Fibroblast of lung (primary cell): Measurements from ENCODE around the gene MEGF10. TPM values are rescaled to one million over a fixed set of nuclear protein-coding genes. Genes with fewer than 3 reads are reported as not detected.

Experiments used
- DNase-seq, 2 donors: peaks; one replicate each; pipeline versions ENCODE4 v3.0.0 to v3.0.0-alpha.2; 2010; ENCODE audit warnings: low read depth in 2 of 2
- H2AFZ ChIP-seq: 2 replicates; pipeline ENCODE4 v1.5.1; 2012; ENCODE audit warnings: low read length, control low read depth, inconsistent platforms
- H3K27ac ChIP-seq: 2 replicates; pipeline ENCODE4 v1.5.1; 2011; ENCODE audit warnings: low read length, control low read depth; ENCODE audit not compliant: insufficient read depth
- H3K27me3 ChIP-seq: 2 replicates; pipeline ENCODE4 v1.5.1; 2011; ENCODE audit warnings: mild to moderate bottlenecking, low read length; ENCODE audit not compliant: control insufficient read depth, insufficient read depth
- H3K36me3 ChIP-seq: 2 replicates; pipeline ENCODE4 v1.5.1; 2011; ENCODE audit warnings: low read length; ENCODE audit not compliant: control insufficient read depth, insufficient read depth
- H3K4me1 ChIP-seq: 2 replicates; pipeline ENCODE4 v1.5.1; 2011; ENCODE audit warnings: low read length; ENCODE audit not compliant: control insufficient read depth, insufficient read depth; ENCODE audit errors: extremely low read depth
- H3K4me2 ChIP-seq: 2 replicates; pipeline ENCODE4 v1.5.1; 2011; ENCODE audit warnings: low read length, control low read depth; ENCODE audit not compliant: insufficient read depth; ENCODE audit errors: extremely low read depth
- H3K4me3 ChIP-seq, 4 experiments: fragments of 200-600 bp in 1 of 4; sonication (generic) in 1 of 4; replicated peaks in 1 of 4; 2 replicates each; pipeline ENCODE4 v1.5.1; 2011 to 2016; ENCODE audit warnings: low read length in 4 of 4, low read depth in 3 of 4, mild to moderate bottlenecking in 3 of 4, control low read depth in 2 of 4, inconsistent platforms in 1 of 4, mixed read lengths in 1 of 4; ENCODE audit not compliant: insufficient read depth in 1 of 4; ENCODE audit errors: control extremely low read depth in 1 of 4
- H3K79me2 ChIP-seq: 2 replicates; pipeline ENCODE4 v1.5.1; 2012; ENCODE audit warnings: mild to moderate bottlenecking, low read length, inconsistent platforms; ENCODE audit not compliant: control insufficient read depth, insufficient read depth
- H3K9ac ChIP-seq: 2 replicates; pipeline ENCODE4 v1.5.1; 2011; ENCODE audit warnings: mild to moderate bottlenecking, low read length, control low read depth; ENCODE audit not compliant: insufficient read depth
- H3K9me3 ChIP-seq: 2 replicates; pipeline ENCODE4 v1.5.1; 2012; ENCODE audit warnings: low read depth, low read length; ENCODE audit not compliant: control insufficient read depth, insufficient read depth
- H4K20me1 ChIP-seq: 2 replicates; pipeline ENCODE4 v1.5.1; 2011; ENCODE audit warnings: low read length; ENCODE audit not compliant: control insufficient read depth, insufficient read depth; ENCODE audit errors: extremely low read depth
- EZH2 ChIP-seq: IDR thresholded peaks from 2 replicates; pipeline ENCODE4 v1.5.1; 2012; ENCODE audit warnings: low read length, control low read depth, mild to moderate bottlenecking; ENCODE audit errors: missing control alignments
- polyA plus RNA-seq, 2 donors: library from polyadenylated mRNA; depleted of rRNA in 1 of 2; stranded (reverse) in 1 of 2; unstranded in 1 of 2; fragments of >200 nt; gene quantifications; 2 replicates each; pipeline ENCODE4 v1.2.1, GENCODE V29; 2011 to 2012; ENCODE audit warnings: missing spikeins in 1 of 2
- total RNA-seq: library from RNA; depleted of rRNA; stranded (reverse); fragments of >200 nt; gene quantifications from 2 replicates; pipeline ENCODE4 v1.2.1, GENCODE V29; 2014
- TF ChIP-seq, protein P1 (sequence below), 2 donors: IDR thresholded peaks in 1 of 2; conservative IDR thresholded peaks in 1 of 2; 1 replicate in 1 of 2; 2 replicates in 1 of 2; pipeline ENCODE4 v1.5.1; 2011 to 2012; ENCODE audit warnings: low read length in 2 of 2, control low read depth in 1 of 2, inconsistent platforms in 1 of 2, low read depth in 1 of 2, mild to moderate bottlenecking in 1 of 2

The MEGF10 gene
- total and polyA plus RNA-seq, 2 donors (not counting 1 experiment from before 2014, with no cell fraction given), result under 0.01 to 0.02 TPM

GRCh38 chr5:127343866-127344265, 53.3 kb downstream of the MEGF10 start:
- no peak for DNase-seq
- Histone ChIP-seq H3K79me2 (no peaks in the 10 kb centered on the region), H3K27ac (no peak overlapping the region), H3K27me3 (no peaks in the 10 kb centered on the region), H3K4me1 (no peaks in the 10 kb centered on the region), H3K4me3 (no peak overlapping the region), H3K4me2 (no peak overlapping the region), H3K9me3 (no peaks in the 10 kb centered on the region), H2AFZ (no peak overlapping the region), H4K20me1 (no peaks in the 10 kb centered on the region), H3K9ac (no peak overlapping the region), H3K36me3 (no peaks in the 10 kb centered on the region)
- no peak for TF ChIP-seq EZH2
- TF ChIP-seq, protein P1, sequence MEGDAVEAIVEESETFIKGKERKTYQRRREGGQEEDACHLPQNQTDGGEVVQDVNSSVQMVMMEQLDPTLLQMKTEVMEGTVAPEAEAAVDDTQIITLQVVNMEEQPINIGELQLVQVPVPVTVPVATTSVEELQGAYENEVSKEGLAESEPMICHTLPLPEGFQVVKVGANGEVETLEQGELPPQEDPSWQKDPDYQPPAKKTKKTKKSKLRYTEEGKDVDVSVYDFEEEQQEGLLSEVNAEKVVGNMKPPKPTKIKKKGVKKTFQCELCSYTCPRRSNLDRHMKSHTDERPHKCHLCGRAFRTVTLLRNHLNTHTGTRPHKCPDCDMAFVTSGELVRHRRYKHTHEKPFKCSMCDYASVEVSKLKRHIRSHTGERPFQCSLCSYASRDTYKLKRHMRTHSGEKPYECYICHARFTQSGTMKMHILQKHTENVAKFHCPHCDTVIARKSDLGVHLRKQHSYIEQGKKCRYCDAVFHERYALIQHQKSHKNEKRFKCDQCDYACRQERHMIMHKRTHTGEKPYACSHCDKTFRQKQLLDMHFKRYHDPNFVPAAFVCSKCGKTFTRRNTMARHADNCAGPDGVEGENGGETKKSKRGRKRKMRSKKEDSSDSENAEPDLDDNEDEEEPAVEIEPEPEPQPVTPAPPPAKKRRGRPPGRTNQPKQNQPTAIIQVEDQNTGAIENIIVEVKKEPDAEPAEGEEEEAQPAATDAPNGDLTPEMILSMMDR (conservative IDR thresholded peaks at IDR 0.05 in 1 of 2, IDR thresholded peaks at IDR 0.05 in 1 of 2; ENCODE audit: low read depth in 1 of 2, low read length in 2 of 2), result no peak

- Histone ChIP-seq H2AFZ (no peak overlapping the region), H3K79me2 (no peaks in the 10 kb centered on the region), H3K36me3 (no peaks in the 10 kb centered on the region), H3K4me2 (no peak overlapping the region), H3K9me3 (no peaks in the 10 kb centered on the region), H3K27ac (no peak overlapping the region), H3K9ac (no peak overlapping the region), H3K4me1 (no peaks in the 10 kb centered on the region), H3K4me3 (no peak overlapping the region), H4K20me1 (no peaks in the 10 kb centered on the region), H3K27me3 (no peaks in the 10 kb centered on the region)
- no peak for DNase-seq
- TF ChIP-seq EZH2, result no peak
- TF ChIP-seq, protein P1 (conservative IDR thresholded peaks at IDR 0.05 in 1 of 2, IDR thresholded peaks at IDR 0.05 in 1 of 2; ENCODE audit: low read depth in 1 of 2, low read length in 2 of 2), result no peak
Observed at GRCh38 chr5:127344931-127345330, 54.3 kb downstream of the MEGF10 start.

DNA sequence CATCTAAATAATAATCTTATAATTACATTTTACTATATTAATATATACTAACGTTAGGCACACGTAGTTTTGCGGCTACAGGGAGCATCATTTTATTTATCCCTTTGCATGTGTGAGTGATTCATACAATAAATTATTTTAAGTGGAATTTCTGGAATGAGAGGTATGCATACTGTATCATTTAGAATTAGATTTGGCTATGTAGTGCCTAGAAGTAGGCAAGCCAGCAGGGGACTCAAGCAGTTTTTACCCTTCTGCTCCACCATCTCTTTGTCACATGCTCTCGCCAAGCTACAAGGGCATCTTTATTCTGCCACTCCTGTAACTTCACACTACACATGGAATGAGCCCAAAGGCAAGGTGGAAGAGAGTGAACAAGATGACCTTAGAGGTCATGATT, 60.8 kb downstream of the MEGF10 start:
- Histone ChIP-seq H3K27me3 (no peaks in the 10 kb centered on the region), H3K27ac (no peak overlapping the region), H2AFZ (no peak overlapping the region), H3K4me2 (no peak overlapping the region), H3K9ac (no peak overlapping the region), H4K20me1 (no peaks in the 10 kb centered on the region), H3K4me3 (no peak overlapping the region), H3K36me3 (no peaks in the 10 kb centered on the region), H3K79me2 (no peaks in the 10 kb centered on the region), H3K4me1 (no peaks in the 10 kb centered on the region), H3K9me3 (no peaks in the 10 kb centered on the region)
- TF ChIP-seq, protein P1 (conservative IDR thresholded peaks at IDR 0.05 in 1 of 2, IDR thresholded peaks at IDR 0.05 in 1 of 2; ENCODE audit: low read depth in 1 of 2, low read length in 2 of 2), result no peak
- no peak for TF ChIP-seq EZH2
- DNase-seq, result peak in 1 of 2 donors; percentile 58
